ENCODE results near the gene OFD1.

DNA sequence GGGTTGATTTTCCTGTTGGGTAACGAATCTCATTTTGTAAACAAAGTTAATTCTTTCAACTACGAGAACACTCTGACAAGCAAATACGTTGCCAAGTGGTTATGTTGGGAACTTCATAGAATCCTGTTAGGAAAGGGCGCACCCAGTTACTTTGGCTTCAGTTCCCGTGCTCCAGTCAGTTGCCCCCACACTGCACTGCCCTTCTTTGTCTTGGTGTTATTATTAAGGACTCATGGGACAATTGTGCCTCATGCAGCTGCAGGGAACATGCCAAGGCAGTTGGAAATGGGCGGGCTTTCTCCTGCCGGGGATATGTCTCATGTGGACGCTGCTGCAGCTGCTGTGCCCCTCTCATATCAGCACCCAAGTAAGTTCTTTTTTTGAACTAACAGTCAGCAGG, 28.9 kb downstream of the OFD1 start:
- TF ChIP-seq, protein P1, sequence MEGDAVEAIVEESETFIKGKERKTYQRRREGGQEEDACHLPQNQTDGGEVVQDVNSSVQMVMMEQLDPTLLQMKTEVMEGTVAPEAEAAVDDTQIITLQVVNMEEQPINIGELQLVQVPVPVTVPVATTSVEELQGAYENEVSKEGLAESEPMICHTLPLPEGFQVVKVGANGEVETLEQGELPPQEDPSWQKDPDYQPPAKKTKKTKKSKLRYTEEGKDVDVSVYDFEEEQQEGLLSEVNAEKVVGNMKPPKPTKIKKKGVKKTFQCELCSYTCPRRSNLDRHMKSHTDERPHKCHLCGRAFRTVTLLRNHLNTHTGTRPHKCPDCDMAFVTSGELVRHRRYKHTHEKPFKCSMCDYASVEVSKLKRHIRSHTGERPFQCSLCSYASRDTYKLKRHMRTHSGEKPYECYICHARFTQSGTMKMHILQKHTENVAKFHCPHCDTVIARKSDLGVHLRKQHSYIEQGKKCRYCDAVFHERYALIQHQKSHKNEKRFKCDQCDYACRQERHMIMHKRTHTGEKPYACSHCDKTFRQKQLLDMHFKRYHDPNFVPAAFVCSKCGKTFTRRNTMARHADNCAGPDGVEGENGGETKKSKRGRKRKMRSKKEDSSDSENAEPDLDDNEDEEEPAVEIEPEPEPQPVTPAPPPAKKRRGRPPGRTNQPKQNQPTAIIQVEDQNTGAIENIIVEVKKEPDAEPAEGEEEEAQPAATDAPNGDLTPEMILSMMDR (IDR thresholded peaks at IDR 0.05; ENCODE audit: control extremely low read depth in 1 of 3, insufficient read depth in 1 of 3, low read depth in 1 of 3, low read length in 3 of 3): no peak
- TF ChIP-seq, protein P2, sequence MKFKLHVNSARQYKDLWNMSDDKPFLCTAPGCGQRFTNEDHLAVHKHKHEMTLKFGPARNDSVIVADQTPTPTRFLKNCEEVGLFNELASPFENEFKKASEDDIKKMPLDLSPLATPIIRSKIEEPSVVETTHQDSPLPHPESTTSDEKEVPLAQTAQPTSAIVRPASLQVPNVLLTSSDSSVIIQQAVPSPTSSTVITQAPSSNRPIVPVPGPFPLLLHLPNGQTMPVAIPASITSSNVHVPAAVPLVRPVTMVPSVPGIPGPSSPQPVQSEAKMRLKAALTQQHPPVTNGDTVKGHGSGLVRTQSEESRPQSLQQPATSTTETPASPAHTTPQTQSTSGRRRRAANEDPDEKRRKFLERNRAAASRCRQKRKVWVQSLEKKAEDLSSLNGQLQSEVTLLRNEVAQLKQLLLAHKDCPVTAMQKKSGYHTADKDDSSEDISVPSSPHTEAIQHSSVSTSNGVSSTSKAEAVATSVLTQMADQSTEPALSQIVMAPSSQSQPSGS (IDR thresholded peaks at IDR 0.05; ENCODE audit: low read length): no peak
- no peak for TF ChIP-seq POLR2A (IDR thresholded peaks at IDR 0.05; ENCODE audit: control extremely low read depth in 1 of 2, low read depth in 2 of 2, low read length in 2 of 2)
- TF ChIP-seq TAF1 (IDR thresholded peaks at IDR 0.05; ENCODE audit: low read depth, low read length): no peak
- TF ChIP-seq KDM1A (IDR thresholded peaks at IDR 0.05; ENCODE audit: borderline replicate concordance, low read length): no peak

Data from H1 (cell line).